Measurements from ENCODE around the gene C5AR1. TPM values are rescaled to one million over a fixed set of nuclear protein-coding genes. Genes with fewer than 3 reads are reported as not detected.
"Not testable (repeated sequence)": the region's sequence is repeated elsewhere in the genome, so short reads cannot be mapped to it uniquely, and the experiment has no call there.

Gene C5AR1
- total RNA-seq, 1 donor from 2014 or later: 0.98 TPM

DNA sequence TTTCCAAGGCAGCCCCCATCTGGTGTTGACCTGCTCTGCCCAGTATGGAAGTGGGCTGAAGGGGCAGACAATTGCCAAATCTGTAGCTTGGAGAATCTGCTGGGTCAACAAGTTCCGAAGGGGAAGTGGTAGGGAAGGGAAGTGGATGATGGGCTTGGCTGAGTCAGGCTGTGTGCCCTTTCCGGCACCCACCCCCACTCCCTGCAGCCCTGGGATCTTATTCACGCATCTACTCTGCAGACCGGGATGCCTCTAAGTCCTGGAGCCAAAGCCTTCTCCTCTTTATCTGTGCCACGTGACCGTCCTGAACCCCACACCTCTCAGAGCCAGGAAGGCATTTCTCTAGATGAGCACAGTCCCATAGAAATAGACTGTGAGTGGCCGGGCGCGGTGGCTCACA lies 14.8 kb downstream of the C5AR1 start:
- H3K4me1 Mint-ChIP-seq: no peaks in the 10 kb centered on the region
- H3K9me3 Mint-ChIP-seq: peaks cover 4% of the 10 kb centered on the region
- H3K27me3 Mint-ChIP-seq (ENCODE audit: low read depth): peaks cover 29% of the 10 kb centered on the region
- DNase-seq (ENCODE audit: low spot score in 2 of 2, unreplicated experiment in 2 of 2): no peak
- TF ChIP-seq CTCF (IDR thresholded peaks at IDR 0.05; ENCODE audit: unreplicated experiment): no peak
- no peak overlapping the region for H3K27ac Mint-ChIP-seq
- H3K36me3 Mint-ChIP-seq: no peaks in the 10 kb centered on the region
- no peak overlapping the region for H3K4me3 Mint-ChIP-seq

DNA sequence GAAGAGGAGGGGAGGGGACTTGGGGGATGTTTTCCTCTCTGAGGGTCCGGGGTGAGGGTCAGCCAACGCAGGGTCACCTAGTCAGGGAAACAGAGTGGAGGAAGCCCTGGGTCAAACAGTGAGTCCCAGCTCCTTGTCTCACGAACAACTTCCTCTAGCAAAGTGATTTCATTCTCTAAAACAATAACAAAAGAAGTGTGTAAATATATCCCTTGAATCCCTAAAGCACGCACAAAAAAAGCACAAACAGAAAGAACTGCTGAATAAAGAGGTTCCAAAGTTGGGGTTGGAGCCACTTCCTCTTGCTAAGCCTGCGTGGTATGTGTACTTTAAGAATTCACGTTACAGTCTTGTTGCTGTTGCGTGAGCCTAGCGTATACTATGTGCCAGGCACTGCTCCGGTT lies 20.8 kb downstream of the C5AR1 start:
- H3K27ac Mint-ChIP-seq: no peak overlapping the region

GRCh38 chr19:47331490-47331889 lies 21.8 kb downstream of the C5AR1 start:
- Mint-ChIP-seq H3K4me1 (no peaks in the 10 kb centered on the region), H3K27ac (no peak overlapping the region), H3K9me3 (no peaks in the 10 kb centered on the region), H3K27me3 (ENCODE audit: low read depth) (peaks cover 8% of the 10 kb centered on the region), H3K36me3 (no peaks in the 10 kb centered on the region), H3K4me3 (no peak overlapping the region)
- TF ChIP-seq CTCF (IDR thresholded peaks at IDR 0.05; ENCODE audit: unreplicated experiment): no peak
- DNase-seq (ENCODE audit: low spot score in 2 of 2, unreplicated experiment in 2 of 2): no peak

More for the DNA sequence above, 20.8 kb downstream of the C5AR1 start:
- Mint-ChIP-seq H3K4me3 (no peak overlapping the region), H3K36me3 (no peaks in the 10 kb centered on the region), H3K27me3 (ENCODE audit: low read depth) (peaks cover 9% of the 10 kb centered on the region), H3K4me1 (no peaks in the 10 kb centered on the region), H3K9me3 (no peaks in the 10 kb centered on the region)
- TF ChIP-seq CTCF (IDR thresholded peaks at IDR 0.05; ENCODE audit: unreplicated experiment): no peak
- DNase-seq (ENCODE audit: low spot score in 2 of 2, unreplicated experiment in 2 of 2): no peak

- TF ChIP-seq CTCF (IDR thresholded peaks at IDR 0.05; ENCODE audit: unreplicated experiment): no peak
- H3K36me3 Mint-ChIP-seq: no peaks in the 10 kb centered on the region
- H3K27me3 Mint-ChIP-seq (ENCODE audit: low read depth): peaks cover 8% of the 10 kb centered on the region
- H3K4me1 Mint-ChIP-seq: no peaks in the 10 kb centered on the region
- no peaks in the 10 kb centered on the region for H3K9me3 Mint-ChIP-seq
- no peak for DNase-seq (ENCODE audit: low spot score in 2 of 2, unreplicated experiment in 2 of 2)
- H3K27ac Mint-ChIP-seq: no peak within 1 kb of the TSS
- H3K4me3 Mint-ChIP-seq: no peak within 1 kb of the TSS
These were observed 22.4 kb downstream of the C5AR1 start, which contains the start of gene C5AR2 for GRCh38 chr19:47331931-47332547. Gene C5AR2 (plus strand): TSS chr19:47332175. CDS start chr19:47340800, 8,625 bp downstream.

DNA sequence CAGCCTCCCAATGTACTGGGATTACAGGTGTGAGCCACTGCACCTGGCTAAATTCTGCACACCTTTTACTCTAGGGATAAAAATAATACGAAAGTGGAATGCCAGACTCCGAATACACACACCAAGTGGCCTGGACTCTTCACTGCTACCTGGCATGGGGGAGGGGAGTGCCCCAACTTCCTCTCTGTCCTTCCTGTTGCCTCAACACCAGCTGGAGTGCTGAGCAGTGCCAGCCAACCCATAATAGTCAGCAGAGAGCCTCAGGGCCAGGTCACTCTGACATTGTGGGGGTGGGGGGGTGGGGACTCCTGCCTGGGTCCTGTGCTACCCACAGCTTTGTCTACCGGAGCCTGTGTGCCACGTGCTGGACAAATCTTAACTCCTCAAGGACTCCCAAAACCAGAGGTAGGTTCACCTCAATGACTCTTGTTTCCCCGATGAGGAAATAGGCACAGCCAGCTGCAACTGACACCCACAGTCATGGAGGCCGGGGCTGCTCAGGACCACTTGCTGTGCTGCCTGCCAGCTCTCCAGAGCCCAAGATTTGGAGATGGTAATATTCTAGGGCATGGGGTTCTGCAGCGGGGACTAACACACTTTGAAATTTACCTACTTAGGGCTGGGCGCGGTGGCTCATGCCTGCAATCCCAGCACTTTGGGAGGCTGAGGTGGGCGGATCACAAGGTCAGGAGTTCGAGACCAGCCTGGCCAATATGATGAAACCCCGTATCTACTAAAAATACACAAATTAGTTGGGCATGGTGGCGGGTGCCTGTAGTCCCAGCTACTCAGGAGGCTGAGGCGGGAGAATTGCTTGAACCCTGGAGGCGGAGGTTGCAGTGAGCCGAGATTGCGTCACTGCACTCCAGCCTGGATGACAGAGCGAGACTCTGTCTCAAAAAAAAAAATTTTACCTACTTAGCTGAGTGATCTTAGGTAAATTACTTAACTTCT lies 27.4 kb downstream of the C5AR1 start:
- not testable (repeated sequence) for DNase-seq (ENCODE audit: low spot score in 2 of 2, unreplicated experiment in 2 of 2); H3K27ac Mint-ChIP-seq; H3K36me3 Mint-ChIP-seq; H3K9me3 Mint-ChIP-seq; H3K27me3 Mint-ChIP-seq (ENCODE audit: low read depth); H3K4me3 Mint-ChIP-seq; H3K4me1 Mint-ChIP-seq

Measured in mesothelial cell of epicardium (in vitro differentiated cells).